ENCODE results near the gene LRG1. TPM values are rescaled to one million over a fixed set of nuclear protein-coding genes. Genes with fewer than 3 reads are reported as not detected.
"Not testable (repeated sequence)": the region's sequence is repeated elsewhere in the genome, so short reads cannot be mapped to it uniquely, and the experiment has no call there.

LRG1 gene
- total RNA-seq, 1 experiment from 2014 or later = 19.1 TPM

- DNase-seq (ENCODE audit: low spot score) = no peak
These were observed 13.4 kb upstream of the LRG1 start for GRCh38 chr19:4553092-4553695.

- no peak for DNase-seq (ENCODE audit: low spot score)
These were observed 12.6 kb upstream of the LRG1 start for GRCh38 chr19:4552525-4552819.

DNA sequence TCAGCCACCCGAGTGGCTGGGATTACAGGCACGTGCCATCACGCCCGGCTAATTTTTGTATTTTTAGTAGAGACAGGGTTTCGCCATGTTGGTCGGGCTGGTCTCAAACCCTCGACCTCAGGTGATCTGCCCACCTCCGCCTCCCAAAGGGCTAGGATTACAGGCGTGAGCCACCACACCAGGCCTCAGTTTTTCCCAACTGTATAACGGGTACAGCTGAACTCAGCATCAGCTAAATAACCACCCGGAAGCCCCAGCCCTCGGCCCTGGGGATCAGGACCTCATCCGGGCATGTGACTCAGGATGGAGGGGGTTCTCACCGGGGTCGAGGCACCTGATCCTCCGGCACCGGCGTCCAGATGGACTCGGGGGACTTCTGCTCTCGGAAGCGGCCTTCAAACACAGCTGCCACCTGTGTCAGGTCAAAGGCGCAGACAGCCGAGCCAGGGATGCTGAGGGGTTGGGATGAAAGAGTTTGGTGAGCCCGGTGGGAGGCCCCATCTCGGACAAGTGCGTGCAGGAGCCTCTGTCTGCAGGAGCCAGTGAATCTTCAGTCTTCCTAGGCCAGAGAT, 10.7 kb upstream of the LRG1 start:
- DNase-seq (ENCODE audit: low spot score) = no peak

GRCh38 chr19:4550018-4550417, 10.2 kb upstream of the LRG1 start:
- DNase-seq (ENCODE audit: low spot score) = no peak

DNA sequence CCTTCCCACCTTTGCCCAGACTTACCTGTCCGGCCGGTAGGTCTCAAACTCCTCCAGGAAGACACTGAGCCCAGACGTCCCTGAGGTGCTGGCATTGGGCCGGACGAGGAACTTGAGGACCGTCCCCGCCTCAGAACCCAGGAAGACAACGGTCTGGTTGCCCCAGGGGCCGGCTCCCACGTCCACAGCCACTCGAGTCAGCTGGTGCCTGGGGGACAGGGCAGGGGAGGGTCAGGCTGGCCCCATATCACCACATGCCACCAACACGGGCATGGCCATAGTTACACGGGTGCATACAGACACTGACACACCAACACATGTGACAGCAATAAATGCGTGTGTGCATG, 8.4 kb upstream of the LRG1 start:
- no peak for DNase-seq (ENCODE audit: low spot score)

DNA sequence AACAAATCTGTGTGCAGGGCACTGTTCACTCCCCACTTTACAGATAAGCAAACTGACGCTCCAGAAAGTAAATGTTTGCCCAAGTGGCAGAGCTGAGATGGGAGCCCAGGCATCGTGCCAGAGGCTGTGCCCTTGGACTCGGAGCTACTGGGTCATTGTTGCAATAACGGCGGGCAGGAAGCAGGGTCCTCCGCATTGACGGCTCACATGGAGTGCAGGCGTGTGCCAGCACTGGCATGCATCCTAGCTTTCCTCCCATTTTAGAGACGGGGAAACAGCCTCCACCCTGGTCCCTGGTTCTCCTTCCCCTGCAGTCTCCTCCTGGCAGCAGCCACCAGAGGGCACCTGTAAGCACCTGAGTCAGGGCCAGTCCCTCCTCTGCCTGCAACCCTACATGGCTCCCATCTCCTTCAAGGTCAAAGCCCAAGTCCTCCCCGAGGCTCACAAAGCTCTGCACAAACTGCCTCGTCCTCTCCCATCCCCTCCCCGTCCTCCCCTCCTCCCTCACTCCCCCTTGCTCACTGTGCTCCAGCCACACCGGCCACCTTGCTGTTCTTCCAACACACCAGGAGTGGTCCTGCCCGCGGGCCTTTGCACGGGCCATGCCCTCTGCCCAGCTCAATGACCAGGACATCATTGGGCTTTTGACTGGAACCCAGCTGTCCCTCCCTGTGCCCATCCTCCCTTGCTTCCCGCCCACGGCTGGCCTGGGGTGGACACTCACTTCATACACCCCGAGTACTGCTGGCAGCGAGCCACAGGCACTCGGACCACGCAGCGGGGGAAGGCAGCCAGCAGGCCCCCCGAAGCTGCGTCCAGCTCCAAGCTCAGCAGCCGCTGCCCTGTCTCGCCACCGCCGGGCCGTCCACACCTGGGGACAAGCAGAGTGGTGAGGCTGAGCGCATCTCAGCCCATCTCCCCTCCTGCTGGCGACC, 7.7 kb upstream of the LRG1 start:
- DNase-seq (ENCODE audit: low spot score) = peak; percentile 23

- DNase-seq (ENCODE audit: low spot score) = no peak
These were observed 4.2 kb upstream of the LRG1 start for GRCh38 chr19:4543842-4544647.

DNA sequence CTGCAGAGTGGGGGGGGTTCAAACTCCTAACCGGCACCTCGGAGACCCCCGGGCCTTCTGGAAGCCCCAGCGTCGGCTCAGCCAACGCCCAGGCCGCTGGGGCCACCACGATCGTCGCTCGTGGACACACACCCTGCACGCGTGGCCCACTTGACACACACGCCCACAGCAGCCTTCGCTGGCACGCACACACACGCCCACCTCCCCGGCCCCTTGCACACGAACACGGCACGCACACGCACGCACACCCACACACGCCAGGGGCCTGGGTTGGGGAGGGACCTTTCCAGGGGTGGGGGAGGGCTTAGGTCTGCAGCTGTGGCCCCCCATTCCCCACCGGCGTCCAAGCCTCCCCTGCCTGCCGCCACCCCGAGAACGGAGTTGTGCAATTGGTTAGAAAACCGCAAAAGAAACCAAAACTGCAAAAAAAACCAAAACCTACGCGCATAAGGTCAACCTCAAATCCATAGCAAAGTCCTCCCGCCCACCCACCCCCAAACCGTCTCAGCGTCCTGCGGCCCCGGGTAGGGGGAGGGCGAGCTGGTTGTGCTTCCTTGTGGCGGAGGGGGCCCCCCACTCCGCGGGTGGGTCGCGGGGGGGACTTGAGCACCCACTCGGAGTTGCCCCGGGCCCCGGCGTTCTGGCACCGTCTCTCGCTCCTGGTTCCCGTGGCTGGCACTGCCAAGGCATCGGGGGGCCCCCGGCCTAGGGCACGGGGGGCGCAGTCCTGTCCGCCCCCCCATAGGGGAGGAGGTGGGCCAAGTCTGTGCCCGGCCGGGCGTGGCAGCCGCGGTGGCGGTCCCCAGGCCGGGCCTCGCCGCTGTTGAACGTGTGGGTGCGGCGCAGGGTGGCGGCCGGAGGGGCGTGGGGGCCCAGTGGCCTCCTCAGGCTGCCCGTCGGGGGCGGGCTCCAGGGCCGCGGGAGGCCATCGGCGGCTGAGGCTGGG, 3.3 kb upstream of the LRG1 start:
- no peak for DNase-seq (ENCODE audit: low spot score)

- DNase-seq (ENCODE audit: low spot score) = not testable (repeated sequence)
These were observed 1.9 kb upstream of the LRG1 start for GRCh38 chr19:4541806-4542145.

GRCh38 chr19:4541114-4541805, 1.4 kb upstream of the LRG1 start:
- DNase-seq (ENCODE audit: low spot score) = no peak

- DNase-seq (ENCODE audit: low spot score) = no peak
These were observed 605 bp downstream of the LRG1 start for GRCh38 chr19:4539169-4539692.

DNA sequence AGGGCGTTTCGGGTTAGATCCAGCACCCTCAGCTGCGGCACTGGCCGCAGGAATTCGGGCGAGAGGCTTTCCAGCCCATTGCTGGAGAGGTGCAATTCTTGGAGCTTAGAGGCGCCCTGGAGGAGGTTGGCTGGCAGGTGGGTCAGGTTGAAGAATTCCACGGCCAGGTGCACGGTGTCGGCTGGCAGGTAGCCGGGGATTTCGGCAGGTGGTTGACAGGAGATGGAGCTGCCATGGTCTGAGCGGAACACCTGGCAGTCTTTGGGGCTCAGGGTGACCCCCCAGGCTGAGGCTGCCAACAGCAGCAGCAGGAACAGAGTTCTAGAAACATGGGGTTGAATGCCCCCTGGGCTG, 1.3 kb downstream of the LRG1 start:
- no peak for DNase-seq (ENCODE audit: low spot score)

GRCh38 chr19:4537953-4538600, 1.8 kb downstream of the LRG1 start:
- no peak for DNase-seq (ENCODE audit: low spot score)

- no peak for DNase-seq (ENCODE audit: low spot score)
These were observed 3.0 kb downstream of the LRG1 start for GRCh38 chr19:4536798-4537197.

GRCh38 chr19:4534836-4535658, 4.8 kb downstream of the LRG1 start, which contains the start of gene PLIN5:
Gene PLIN5 (minus strand): TSS chr19:4535224. CDS start chr19:4534074, 1,150 bp downstream.
- peak; percentile 80 for DNase-seq (ENCODE audit: low spot score)

DNA sequence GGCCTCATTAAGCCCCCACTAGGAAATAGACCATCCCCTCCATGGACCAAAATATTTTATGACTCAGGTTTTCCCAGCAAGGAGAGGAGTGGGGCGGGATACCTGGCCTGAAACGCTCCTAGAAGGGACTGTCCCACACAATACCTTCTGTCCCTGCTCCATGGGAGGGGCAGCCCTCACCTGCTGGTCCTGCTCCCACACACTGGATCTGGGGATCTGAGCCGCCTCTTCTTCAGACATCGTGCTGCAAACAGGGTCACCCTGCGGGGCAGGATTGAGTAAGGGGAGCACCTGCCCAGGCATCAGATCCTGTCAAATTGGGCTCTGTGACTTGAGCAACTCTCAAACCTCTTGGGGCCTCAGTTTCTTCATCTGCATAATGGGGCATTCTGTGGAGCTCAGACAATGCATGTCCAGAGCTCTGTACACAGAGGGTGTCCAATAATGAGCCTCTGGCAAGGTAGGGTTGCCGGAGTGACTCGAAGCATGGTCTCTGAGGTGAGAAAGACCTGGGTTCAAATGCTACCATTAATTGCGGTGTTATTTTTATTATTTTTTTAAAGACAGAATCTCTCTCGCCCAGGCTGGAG, 5.9 kb downstream of the LRG1 start:
- no peak for DNase-seq (ENCODE audit: low spot score)

DNA sequence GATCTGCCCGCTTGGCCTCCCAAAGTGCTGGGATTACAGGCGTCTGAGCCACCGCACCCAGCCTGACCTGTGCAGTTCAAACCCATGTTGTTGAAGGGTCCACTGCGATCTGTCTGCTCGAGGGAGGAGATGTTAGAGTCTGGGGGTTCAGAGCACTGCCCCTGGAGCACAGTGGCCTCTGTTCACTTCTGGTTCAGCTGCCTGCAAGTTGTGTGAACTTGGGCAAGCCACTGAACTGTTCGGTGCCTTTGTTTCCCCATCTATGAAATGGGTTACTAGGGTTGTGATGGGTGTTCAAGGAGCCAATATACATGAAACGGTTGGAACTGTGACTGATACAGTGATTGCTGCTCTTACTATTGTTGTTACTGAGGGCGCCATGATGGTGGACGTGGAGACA, 6.5 kb downstream of the LRG1 start:
- DNase-seq (ENCODE audit: low spot score) = no peak

DNA sequence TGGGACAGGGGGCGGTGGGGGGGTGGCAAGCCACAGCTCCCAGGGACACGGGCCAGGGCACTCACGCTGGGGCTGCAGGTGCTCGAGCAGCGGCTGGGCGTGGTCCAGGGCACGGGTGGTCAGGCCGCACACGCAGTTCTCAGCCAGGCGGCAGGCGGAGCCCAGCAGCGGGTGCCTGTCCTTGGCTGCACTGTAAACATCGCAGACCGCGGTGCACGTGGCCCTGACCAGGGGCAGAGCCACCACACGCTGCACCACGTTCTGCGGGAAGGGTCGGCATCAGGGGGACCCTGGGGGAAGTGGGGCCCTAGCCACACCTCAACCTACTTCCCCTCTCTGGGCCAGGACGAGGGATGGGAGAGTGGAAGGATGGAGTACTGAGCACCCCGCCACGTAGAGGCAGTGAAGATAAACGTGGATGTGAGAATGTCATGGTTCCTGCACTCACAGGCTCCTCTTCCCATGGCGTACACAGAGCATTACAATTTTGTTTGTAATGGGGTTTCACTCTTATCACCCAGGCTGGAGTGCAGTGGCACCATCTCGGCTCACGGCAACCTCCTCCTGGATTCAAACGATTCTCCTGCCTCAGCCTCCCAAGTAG, 8.2 kb downstream of the LRG1 start:
- no peak for DNase-seq (ENCODE audit: low spot score)

All from HT-29 (cell line).